Subcutaneous abdominal adipose tissue (tissue), 5 donors: Measurements from ENCODE around the gene TBC1D5.

ENCODE experiments used
- H3K27ac ChIP-seq: one replicate; pipeline ENCODE4 v1.7.0; 2013; ENCODE audit warnings: low read depth, mild to moderate bottlenecking, inconsistent platforms, low read length, moderate library complexity
- H3K27me3 ChIP-seq, 5 donors: one replicate each; pipeline ENCODE4 v1.7.0; 2013; ENCODE audit warnings: low read length in 5 of 5, inconsistent platforms in 1 of 5; ENCODE audit not compliant: control insufficient read depth in 5 of 5, insufficient read depth in 4 of 5
- H3K36me3 ChIP-seq, 5 donors: one replicate each; pipeline ENCODE4 v1.7.0; 2013; ENCODE audit warnings: low read length in 5 of 5; ENCODE audit not compliant: control insufficient read depth in 5 of 5, insufficient read depth in 5 of 5
- H3K4me1 ChIP-seq, 5 donors: one replicate each; pipeline ENCODE4 v1.7.0; 2013; ENCODE audit warnings: low read length in 5 of 5, mild to moderate bottlenecking in 3 of 5, moderate library complexity in 1 of 5; ENCODE audit not compliant: control insufficient read depth in 5 of 5, insufficient read depth in 5 of 5
- H3K4me3 ChIP-seq, 5 donors: one replicate each; pipeline ENCODE4 v1.7.0; 2013; ENCODE audit warnings: low read length in 5 of 5, low read depth in 1 of 5
- H3K9ac ChIP-seq, 5 donors: one replicate each; pipeline ENCODE4 v1.7.0; 2013; ENCODE audit warnings: low read length in 5 of 5, mild to moderate bottlenecking in 4 of 5, moderate library complexity in 3 of 5
- H3K9me3 ChIP-seq, 5 donors: one replicate each; pipeline ENCODE4 v1.7.0; 2013; ENCODE audit warnings: low read length in 5 of 5; ENCODE audit not compliant: control insufficient read depth in 5 of 5
- donor health status: healthy.
- donor health status: healthy.
- donor health status: healthy.
- donor health status: healthy.
- donor health status: healthy.

The TBC1D5 gene

GRCh38 chr3:17562845-17563244 lies 179.6 kb downstream of the TBC1D5 start:
- Histone ChIP-seq H3K27ac (no peak overlapping the region), H3K27me3 (no peaks in the 10 kb centered on the region), H3K4me3 (no peak overlapping the region), H3K4me1 (no peaks in the 10 kb centered on the region), H3K9ac (no peak overlapping the region), H3K36me3 (peaks cover 0 to 4% (median 0%) of the 10 kb centered on the region in 5 donors), H3K9me3 (no peaks in the 10 kb centered on the region)

GRCh38 chr3:17558565-17558964 lies 183.9 kb downstream of the TBC1D5 start:
- no peak overlapping the region for H3K27ac ChIP-seq
- peaks cover 0 to under 1% (median 0%) of the 10 kb centered on the region in 5 donors for H3K4me1 ChIP-seq
- no peaks in the 10 kb centered on the region for H3K27me3 ChIP-seq

GRCh38 chr3:17557749-17558463 lies 184.5 kb downstream of the TBC1D5 start:
- Histone ChIP-seq H3K4me1 (peaks cover 0 to 5% (median 2%) of the 10 kb centered on the region in 5 donors), H3K4me3 (no peak overlapping the region), H3K9me3 (no peaks in the 10 kb centered on the region), H3K27ac (no peak overlapping the region), H3K27me3 (no peaks in the 10 kb centered on the region), H3K9ac (no peak overlapping the region), H3K36me3 (peaks cover 0 to 4% (median 0%) of the 10 kb centered on the region in 5 donors)

More at GRCh38 chr3:17558565-17558964, 183.9 kb downstream of the TBC1D5 start:
- Histone ChIP-seq H3K4me3 (no peak overlapping the region), H3K9me3 (no peaks in the 10 kb centered on the region), H3K36me3 (peaks cover 0 to 4% (median 0%) of the 10 kb centered on the region in 5 donors), H3K9ac (no peak overlapping the region)

GRCh38 chr3:17555525-17555924 lies 186.9 kb downstream of the TBC1D5 start:
- Histone ChIP-seq H3K4me1 (peaks cover 0 to 5% (median 3%) of the 10 kb centered on the region in 5 donors), H3K27me3 (no peaks in the 10 kb centered on the region), H3K36me3 (peaks cover 0 to 4% (median 0%) of the 10 kb centered on the region in 5 donors), H3K9me3 (no peaks in the 10 kb centered on the region), H3K27ac (no peak overlapping the region), H3K9ac (no peak overlapping the region), H3K4me3 (no peak overlapping the region)

- Histone ChIP-seq H3K9me3 (no peaks in the 10 kb centered on the region), H3K4me3 (no peak overlapping the region), H3K36me3 (peaks cover 0 to 4% (median 0%) of the 10 kb centered on the region in 5 donors), H3K4me1 (peaks cover 0 to 5% (median 3%) of the 10 kb centered on the region in 5 donors), H3K9ac (no peak overlapping the region), H3K27ac (no peak overlapping the region), H3K27me3 (no peaks in the 10 kb centered on the region)
Measured at GRCh38 chr3:17554078-17554477, 188.4 kb downstream of the TBC1D5 start.

- Histone ChIP-seq H3K36me3 (peaks cover 0 to 3% (median 0%) of the 10 kb centered on the region in 5 donors), H3K4me1 (peaks cover 0 to 5% (median 3%) of the 10 kb centered on the region in 5 donors), H3K9ac (no peak overlapping the region), H3K9me3 (no peaks in the 10 kb centered on the region), H3K4me3 (no peak overlapping the region), H3K27me3 (no peaks in the 10 kb centered on the region), H3K27ac (no peak overlapping the region)
Measured at GRCh38 chr3:17553080-17553479, 189.4 kb downstream of the TBC1D5 start.

GRCh38 chr3:17552351-17552750 lies 190.1 kb downstream of the TBC1D5 start:
- no peaks in the 10 kb centered on the region for H3K27me3 ChIP-seq
- peaks cover 0 to 3% (median 0%) of the 10 kb centered on the region in 5 donors for H3K36me3 ChIP-seq
- H3K4me1 ChIP-seq, result peaks cover 0 to 5% (median 3%) of the 10 kb centered on the region in 5 donors
- no peak overlapping the region for H3K4me3 ChIP-seq
- no peaks in the 10 kb centered on the region for H3K9me3 ChIP-seq
- H3K27ac ChIP-seq, result no peak overlapping the region
- no peak overlapping the region for H3K9ac ChIP-seq

- no peak overlapping the region for H3K27ac ChIP-seq
- H3K27me3 ChIP-seq, result no peaks in the 10 kb centered on the region
- no peak overlapping the region for H3K9ac ChIP-seq
- H3K9me3 ChIP-seq, result no peaks in the 10 kb centered on the region
- H3K36me3 ChIP-seq, result peaks cover 0 to 3% (median 0%) of the 10 kb centered on the region in 5 donors
- peaks cover 0 to 5% (median 3%) of the 10 kb centered on the region in 5 donors for H3K4me1 ChIP-seq
- H3K4me3 ChIP-seq, result no peak overlapping the region
Measured at GRCh38 chr3:17551895-17552294, 190.5 kb downstream of the TBC1D5 start.

GRCh38 chr3:17551333-17551732 lies 191.1 kb downstream of the TBC1D5 start:
- H3K27me3 ChIP-seq, result no peaks in the 10 kb centered on the region
- H3K4me3 ChIP-seq, result no peak overlapping the region
- peaks cover 0 to 3% (median 0%) of the 10 kb centered on the region in 5 donors for H3K36me3 ChIP-seq
- no peak overlapping the region for H3K9ac ChIP-seq
- no peak overlapping the region for H3K27ac ChIP-seq
- H3K4me1 ChIP-seq, result peaks cover 0 to 5% (median 3%) of the 10 kb centered on the region in 5 donors
- no peaks in the 10 kb centered on the region for H3K9me3 ChIP-seq

GRCh38 chr3:17550624-17551023 lies 191.8 kb downstream of the TBC1D5 start:
- Histone ChIP-seq H3K27ac (no peak overlapping the region), H3K27me3 (no peaks in the 10 kb centered on the region), H3K36me3 (peaks cover 0 to 3% (median 0%) of the 10 kb centered on the region in 5 donors), H3K9me3 (no peaks in the 10 kb centered on the region), H3K4me3 (no peak overlapping the region), H3K4me1 (peaks cover 0 to 5% (median 3%) of the 10 kb centered on the region in 5 donors), H3K9ac (no peak overlapping the region)
